ENCODE measurements around the gene PEX1.
A peak's percentile ranks its signal among the peaks of the same experiment; 100 is the strongest.
"Not testable (repeated sequence)": the region's sequence is repeated elsewhere in the genome, so short reads cannot be mapped to it uniquely, and the experiment has no call there.

Gene PEX1

GRCh38 chr7:92460109-92460508, 68.2 kb downstream of the PEX1 start:
- no peak for DNase-seq

- peak; percentile 80 for DNase-seq
These were observed 72.1 kb downstream of the PEX1 start for GRCh38 chr7:92456236-92456635.

GRCh38 chr7:92451645-92452044, 76.7 kb downstream of the PEX1 start:
- no peak for DNase-seq

GRCh38 chr7:92448205-92448747, 80.0 kb downstream of the PEX1 start:
- DNase-seq, result peak; percentile 48

DNA sequence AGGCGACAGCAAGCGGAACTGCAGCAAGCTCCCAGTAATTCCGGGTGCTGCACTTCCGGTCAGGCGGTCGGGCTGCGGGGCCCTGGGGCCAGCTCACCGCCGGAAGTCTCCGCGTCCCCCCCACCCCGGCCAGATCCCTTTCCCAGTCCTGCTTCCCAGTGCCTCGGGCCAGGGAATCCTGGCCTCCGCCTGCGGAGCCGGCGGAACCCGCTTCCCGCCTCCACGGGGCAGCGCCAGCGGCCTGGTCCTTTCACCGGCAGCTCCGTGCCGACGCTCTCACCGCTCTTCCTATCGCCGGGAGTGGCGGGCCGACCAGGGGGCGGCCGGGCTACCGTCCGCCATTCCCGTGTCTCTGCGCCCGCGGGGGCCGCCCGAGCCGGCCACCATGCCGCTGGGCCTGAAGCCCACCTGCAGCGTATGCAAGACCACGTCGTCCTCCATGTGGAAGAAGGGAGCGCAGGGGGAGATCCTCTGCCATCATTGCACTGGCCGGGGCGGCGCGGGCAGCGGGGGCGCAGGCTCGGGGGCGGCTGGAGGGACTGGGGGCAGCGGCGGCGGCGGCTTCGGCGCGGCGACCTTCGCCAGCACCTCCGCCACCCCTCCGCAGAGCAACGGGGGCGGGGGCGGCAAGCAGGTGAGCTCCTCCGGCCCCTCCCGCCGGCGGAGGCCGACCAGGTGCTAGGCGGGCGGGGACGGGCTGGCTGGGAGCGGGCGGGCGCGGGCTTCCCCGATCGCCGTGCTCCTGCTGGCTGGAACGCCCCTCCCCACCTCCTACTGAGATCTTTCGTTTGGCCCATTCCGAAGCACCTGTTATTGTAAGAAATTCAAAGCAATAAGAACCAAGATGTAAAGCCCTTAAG, 80.7 kb downstream of the PEX1 start, which contains the start of gene GATAD1:
Gene GATAD1, plus strand, starts transcription at position 138 of the 860 bp plus-strand sequence. Its CDS starts 248 bp downstream, at position 386.
- DNase-seq, result peak; percentile 93

- DNase-seq, result no peak
These were observed 81.4 kb downstream of the PEX1 start for GRCh38 chr7:92446869-92447344.

DNA sequence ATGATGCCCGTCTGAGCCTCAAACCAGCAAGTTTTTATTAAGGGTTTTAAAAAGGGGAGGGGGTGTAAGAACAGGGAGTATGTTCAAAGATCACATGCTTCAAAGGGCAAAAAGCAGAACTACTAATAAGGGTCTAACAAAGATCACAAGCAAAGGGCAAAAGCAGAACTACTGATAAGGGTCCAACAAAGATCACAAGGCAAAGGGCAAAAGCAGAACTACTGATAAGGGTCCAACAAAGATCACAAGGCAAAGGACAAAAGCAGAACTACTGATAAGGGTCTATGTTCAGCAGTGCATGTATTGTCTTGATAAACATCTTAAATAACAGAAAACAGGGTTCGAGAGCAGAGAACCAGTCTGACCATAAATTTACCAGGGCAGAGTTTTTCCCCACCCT, 85.6 kb downstream of the PEX1 start:
- not testable (repeated sequence) for DNase-seq

- DNase-seq, result no peak
These were observed 90.3 kb downstream of the PEX1 start for GRCh38 chr7:92437956-92438491.

Data from fibroblast of skin of scalp (primary cell).